ENCODE data around the gene MYLK4. TPM values are rescaled to one million over a fixed set of nuclear protein-coding genes. Genes with fewer than 3 reads are reported as not detected.

Gene MYLK4
- total RNA-seq, 1 donor from 2014 or later = 1.0 TPM

DNA sequence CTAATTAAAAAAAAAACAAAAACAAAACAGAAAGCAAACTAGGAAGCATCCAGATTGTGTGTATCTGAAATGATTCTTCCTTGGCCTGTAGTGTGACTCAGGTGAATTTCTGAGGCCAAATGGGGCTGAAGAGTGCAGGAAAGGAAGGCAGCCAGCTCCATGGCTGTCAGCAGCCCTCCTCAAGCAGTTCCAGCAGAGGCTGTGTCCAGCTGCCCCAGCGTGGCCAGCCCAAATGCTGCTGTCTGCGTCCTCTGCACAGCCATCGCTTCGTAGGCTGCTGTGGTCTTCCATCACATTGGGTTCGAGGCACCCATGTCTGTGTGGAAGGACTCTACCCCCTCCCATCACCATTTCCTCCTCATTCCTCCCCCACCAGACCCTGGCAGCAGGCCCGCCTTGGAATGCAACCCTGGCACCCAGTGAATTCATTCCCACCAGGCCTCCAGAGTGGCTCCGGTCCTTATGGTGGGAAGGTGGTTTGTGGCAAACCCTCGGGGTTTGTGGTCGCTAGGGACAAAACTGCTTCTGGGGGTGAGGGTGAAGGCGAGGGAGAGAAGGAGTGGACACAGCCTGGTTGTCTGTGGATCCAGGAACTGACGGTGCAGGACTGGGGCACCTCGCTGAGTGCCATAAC is 81.5 kb downstream of the MYLK4 start:
- no peak overlapping the region for H3K27ac Mint-ChIP-seq (ENCODE audit: unreplicated experiment)
- no peak overlapping the region for H3K4me3 Mint-ChIP-seq (ENCODE audit: unreplicated experiment)
- no peaks in the 10 kb centered on the region for H3K9me3 Mint-ChIP-seq (ENCODE audit: unreplicated experiment)
- H3K27me3 Mint-ChIP-seq (ENCODE audit: unreplicated experiment) = no peaks in the 10 kb centered on the region
- no peaks in the 10 kb centered on the region for H3K36me3 Mint-ChIP-seq (ENCODE audit: unreplicated experiment)
- H3K4me1 Mint-ChIP-seq (ENCODE audit: unreplicated experiment) = peaks cover 9% of the 10 kb centered on the region
- DNase-seq (ENCODE audit: extremely low spot score, unreplicated experiment) = no peak
- TF ChIP-seq, protein P1, sequence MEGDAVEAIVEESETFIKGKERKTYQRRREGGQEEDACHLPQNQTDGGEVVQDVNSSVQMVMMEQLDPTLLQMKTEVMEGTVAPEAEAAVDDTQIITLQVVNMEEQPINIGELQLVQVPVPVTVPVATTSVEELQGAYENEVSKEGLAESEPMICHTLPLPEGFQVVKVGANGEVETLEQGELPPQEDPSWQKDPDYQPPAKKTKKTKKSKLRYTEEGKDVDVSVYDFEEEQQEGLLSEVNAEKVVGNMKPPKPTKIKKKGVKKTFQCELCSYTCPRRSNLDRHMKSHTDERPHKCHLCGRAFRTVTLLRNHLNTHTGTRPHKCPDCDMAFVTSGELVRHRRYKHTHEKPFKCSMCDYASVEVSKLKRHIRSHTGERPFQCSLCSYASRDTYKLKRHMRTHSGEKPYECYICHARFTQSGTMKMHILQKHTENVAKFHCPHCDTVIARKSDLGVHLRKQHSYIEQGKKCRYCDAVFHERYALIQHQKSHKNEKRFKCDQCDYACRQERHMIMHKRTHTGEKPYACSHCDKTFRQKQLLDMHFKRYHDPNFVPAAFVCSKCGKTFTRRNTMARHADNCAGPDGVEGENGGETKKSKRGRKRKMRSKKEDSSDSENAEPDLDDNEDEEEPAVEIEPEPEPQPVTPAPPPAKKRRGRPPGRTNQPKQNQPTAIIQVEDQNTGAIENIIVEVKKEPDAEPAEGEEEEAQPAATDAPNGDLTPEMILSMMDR (IDR thresholded peaks at IDR 0.05) = no peak

DNA sequence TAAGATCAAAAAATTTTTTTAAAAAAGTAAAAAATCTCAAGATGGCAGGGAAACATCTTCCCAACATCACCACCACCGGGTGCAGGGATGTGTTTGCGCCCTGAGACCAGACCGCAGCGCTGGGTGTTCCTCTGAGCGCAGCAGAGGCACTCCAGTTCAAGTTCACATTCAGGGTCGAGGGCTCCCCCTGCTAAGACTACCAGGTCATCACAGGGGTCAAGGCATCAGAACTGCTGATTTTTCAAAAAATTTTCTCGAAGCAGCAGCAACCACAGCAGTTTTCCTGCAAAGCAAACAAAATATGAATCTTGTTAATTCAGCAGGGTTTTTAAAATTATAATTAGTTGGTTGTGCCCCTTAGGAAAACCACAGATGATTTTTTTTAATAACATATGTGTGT is 83.1 kb downstream of the MYLK4 start:
- no peaks in the 10 kb centered on the region for H3K9me3 Mint-ChIP-seq (ENCODE audit: unreplicated experiment)
- TF ChIP-seq, protein P1 (IDR thresholded peaks at IDR 0.05) = no peak
- H3K36me3 Mint-ChIP-seq (ENCODE audit: unreplicated experiment) = no peaks in the 10 kb centered on the region
- H3K4me3 Mint-ChIP-seq (ENCODE audit: unreplicated experiment) = no peak overlapping the region
- H3K27me3 Mint-ChIP-seq (ENCODE audit: unreplicated experiment) = no peaks in the 10 kb centered on the region
- peaks cover 9% of the 10 kb centered on the region for H3K4me1 Mint-ChIP-seq (ENCODE audit: unreplicated experiment)
- no peak overlapping the region for H3K27ac Mint-ChIP-seq (ENCODE audit: unreplicated experiment)
- no peak for DNase-seq (ENCODE audit: extremely low spot score, unreplicated experiment)

DNA sequence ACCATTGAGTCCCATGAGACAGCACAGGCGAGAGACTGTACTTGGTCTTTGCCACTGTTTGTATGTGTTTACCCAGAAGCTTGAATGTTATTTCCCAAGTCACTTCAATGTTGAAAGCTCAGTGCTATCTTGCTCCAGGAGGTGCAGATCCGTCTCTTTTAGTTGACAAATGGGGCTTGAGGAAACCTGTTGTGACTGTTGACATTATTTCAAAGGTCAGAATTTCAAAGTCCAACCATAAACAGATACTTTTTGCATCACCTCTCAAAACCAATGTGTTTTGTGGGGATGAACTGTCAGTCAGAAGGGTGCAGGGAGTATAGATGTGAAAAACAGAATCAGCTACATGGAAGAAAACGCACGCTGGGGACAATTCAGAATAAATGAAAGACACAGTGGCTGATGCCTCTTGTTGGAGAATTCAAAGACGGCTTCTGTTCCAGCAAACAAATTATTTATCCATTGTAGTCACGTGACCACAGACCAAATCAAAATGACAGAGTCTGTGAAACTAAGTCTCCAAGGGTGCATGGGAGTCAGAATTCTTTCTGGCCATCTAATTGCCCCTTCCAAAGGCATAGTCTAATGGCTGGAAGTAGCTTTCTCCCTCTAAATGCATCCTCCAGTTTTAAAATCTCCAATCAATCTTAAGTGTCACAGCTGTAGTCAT is 83.7 kb downstream of the MYLK4 start:
- H3K36me3 Mint-ChIP-seq (ENCODE audit: unreplicated experiment) = no peaks in the 10 kb centered on the region
- H3K27me3 Mint-ChIP-seq (ENCODE audit: unreplicated experiment) = no peaks in the 10 kb centered on the region
- peaks cover 9% of the 10 kb centered on the region for H3K4me1 Mint-ChIP-seq (ENCODE audit: unreplicated experiment)
- no peaks in the 10 kb centered on the region for H3K9me3 Mint-ChIP-seq (ENCODE audit: unreplicated experiment)
- no peak overlapping the region for H3K4me3 Mint-ChIP-seq (ENCODE audit: unreplicated experiment)
- no peak for DNase-seq (ENCODE audit: extremely low spot score, unreplicated experiment)
- no peak overlapping the region for H3K27ac Mint-ChIP-seq (ENCODE audit: unreplicated experiment)
- TF ChIP-seq, protein P1 (IDR thresholded peaks at IDR 0.05) = no peak

DNA sequence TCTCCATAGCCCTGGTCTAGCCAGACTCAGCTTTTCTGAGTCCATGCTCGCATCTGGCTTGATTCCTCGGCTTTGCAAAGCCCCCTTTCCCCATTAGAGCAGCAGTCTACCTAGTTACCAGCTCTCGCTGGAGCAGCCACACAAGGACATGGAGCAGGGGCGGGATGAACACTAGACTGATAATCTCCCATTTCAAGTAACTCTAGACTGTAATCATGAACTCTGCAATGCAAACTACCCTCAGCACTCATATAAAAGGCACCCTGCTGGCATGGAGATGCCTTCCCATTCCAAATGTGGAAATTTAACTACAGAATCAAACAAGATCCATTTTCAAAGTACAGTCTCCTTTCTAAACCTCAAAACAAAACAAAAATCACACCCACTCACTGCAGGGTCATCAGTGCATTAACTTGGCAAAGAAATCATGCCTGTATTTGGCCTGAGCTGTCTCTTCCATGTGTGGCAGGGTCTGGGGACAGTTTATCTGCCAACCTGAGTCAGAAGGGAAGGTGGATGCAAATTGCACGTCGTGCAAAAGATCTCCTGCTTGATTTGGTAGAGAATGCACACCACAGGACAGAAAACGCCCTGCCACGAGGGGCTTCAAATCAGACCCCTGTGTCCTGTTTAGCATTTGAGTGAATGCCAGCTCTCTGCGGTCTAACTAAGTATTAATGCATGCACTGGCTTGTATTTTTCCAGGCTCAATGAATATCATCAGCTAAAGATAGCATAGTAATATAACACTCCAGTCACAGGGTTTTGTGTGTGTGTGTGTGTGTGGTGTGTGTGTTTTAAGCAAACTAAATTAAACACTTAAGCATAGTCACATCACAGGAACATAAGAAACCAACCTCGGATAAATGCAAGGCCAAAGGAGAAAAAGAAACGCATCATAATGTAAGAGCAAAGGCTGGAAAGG is 85.3 kb downstream of the MYLK4 start:
- no peak overlapping the region for H3K27ac Mint-ChIP-seq (ENCODE audit: unreplicated experiment)
- no peaks in the 10 kb centered on the region for H3K27me3 Mint-ChIP-seq (ENCODE audit: unreplicated experiment)
- no peaks in the 10 kb centered on the region for H3K9me3 Mint-ChIP-seq (ENCODE audit: unreplicated experiment)
- TF ChIP-seq, protein P1 (IDR thresholded peaks at IDR 0.05) = no peak
- H3K36me3 Mint-ChIP-seq (ENCODE audit: unreplicated experiment) = no peaks in the 10 kb centered on the region
- no peak overlapping the region for H3K4me3 Mint-ChIP-seq (ENCODE audit: unreplicated experiment)
- H3K4me1 Mint-ChIP-seq (ENCODE audit: unreplicated experiment) = peaks cover 9% of the 10 kb centered on the region
- DNase-seq (ENCODE audit: extremely low spot score, unreplicated experiment) = no peak

DNA sequence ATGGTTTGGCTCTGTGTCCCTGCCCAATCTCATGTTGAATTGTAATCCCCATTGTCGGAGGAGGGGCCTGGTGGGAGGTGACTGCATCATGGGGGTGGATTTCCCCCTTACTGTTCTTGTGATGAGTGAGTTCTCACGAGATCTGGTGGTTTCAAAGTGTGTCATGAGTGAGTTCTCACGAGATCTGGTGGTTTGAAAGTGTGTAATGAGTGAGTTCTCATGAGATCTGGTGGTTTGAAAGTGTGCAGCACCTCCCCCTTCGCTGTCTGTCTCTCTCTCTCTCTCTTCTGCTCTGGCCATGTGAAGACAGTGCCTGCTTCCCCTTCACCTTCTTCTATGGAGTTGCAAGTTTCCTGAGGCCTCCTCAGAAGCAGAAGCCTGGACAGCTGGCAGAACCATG is 87.6 kb downstream of the MYLK4 start:
- no peak for DNase-seq (ENCODE audit: extremely low spot score, unreplicated experiment)
- Mint-ChIP-seq H3K4me3 (ENCODE audit: unreplicated experiment) (no peak overlapping the region), H3K27me3 (ENCODE audit: unreplicated experiment) (no peaks in the 10 kb centered on the region), H3K4me1 (ENCODE audit: unreplicated experiment) (peaks cover 9% of the 10 kb centered on the region), H3K36me3 (ENCODE audit: unreplicated experiment) (no peaks in the 10 kb centered on the region), H3K9me3 (ENCODE audit: unreplicated experiment) (no peaks in the 10 kb centered on the region), H3K27ac (ENCODE audit: unreplicated experiment) (no peak overlapping the region)
- TF ChIP-seq, protein P1 (IDR thresholded peaks at IDR 0.05) = no peak
